ENCODE data around the gene CHAT. TPM values are rescaled to one million over a fixed set of nuclear protein-coding genes. Genes with fewer than 3 reads are reported as not detected.

CHAT gene
- total and polyA plus RNA-seq, 12 donors, result not detected

DNA sequence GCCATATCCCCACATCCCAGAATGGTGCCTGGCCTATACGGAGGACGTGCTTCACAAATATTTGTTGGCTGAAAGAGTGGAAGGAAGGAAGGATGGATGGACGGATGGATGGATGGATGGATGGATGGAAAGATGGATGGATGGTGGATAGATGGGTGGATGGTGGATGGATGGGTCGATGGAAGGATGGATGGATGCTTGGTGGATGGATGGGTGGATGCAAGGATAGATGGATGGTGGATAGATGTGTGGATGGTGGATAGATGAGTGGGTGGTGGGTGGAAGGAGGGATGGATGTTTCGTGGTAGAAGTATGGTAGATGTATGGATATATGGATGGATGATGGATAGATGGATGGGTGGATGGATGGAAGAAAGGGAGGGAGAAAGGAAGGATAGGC, 10.8 kb downstream of the CHAT start:
- Histone ChIP-seq H3K27me3 (peaks cover 0 to 26% (median 10%) of the 10 kb centered on the region in 7 donors), H3K27ac (no peak overlapping the region), H3K4me3 (no peak overlapping the region), H3K4me1 (no peaks in the 10 kb centered on the region), H3K36me3 (no peaks in the 10 kb centered on the region), H3K9me3 (no peaks in the 10 kb centered on the region)
- ATAC-seq, result no peak
- TF ChIP-seq, protein P1, sequence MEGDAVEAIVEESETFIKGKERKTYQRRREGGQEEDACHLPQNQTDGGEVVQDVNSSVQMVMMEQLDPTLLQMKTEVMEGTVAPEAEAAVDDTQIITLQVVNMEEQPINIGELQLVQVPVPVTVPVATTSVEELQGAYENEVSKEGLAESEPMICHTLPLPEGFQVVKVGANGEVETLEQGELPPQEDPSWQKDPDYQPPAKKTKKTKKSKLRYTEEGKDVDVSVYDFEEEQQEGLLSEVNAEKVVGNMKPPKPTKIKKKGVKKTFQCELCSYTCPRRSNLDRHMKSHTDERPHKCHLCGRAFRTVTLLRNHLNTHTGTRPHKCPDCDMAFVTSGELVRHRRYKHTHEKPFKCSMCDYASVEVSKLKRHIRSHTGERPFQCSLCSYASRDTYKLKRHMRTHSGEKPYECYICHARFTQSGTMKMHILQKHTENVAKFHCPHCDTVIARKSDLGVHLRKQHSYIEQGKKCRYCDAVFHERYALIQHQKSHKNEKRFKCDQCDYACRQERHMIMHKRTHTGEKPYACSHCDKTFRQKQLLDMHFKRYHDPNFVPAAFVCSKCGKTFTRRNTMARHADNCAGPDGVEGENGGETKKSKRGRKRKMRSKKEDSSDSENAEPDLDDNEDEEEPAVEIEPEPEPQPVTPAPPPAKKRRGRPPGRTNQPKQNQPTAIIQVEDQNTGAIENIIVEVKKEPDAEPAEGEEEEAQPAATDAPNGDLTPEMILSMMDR (IDR thresholded peaks at IDR 0.05), result no peak
- intact Hi-C loops (cut with DNase I), result no loop called here
- DNase-seq, result no peak
- 67 to 77% methylated on average over 5 of the region's 5 CpGs for WGBS, 2 donors

DNA sequence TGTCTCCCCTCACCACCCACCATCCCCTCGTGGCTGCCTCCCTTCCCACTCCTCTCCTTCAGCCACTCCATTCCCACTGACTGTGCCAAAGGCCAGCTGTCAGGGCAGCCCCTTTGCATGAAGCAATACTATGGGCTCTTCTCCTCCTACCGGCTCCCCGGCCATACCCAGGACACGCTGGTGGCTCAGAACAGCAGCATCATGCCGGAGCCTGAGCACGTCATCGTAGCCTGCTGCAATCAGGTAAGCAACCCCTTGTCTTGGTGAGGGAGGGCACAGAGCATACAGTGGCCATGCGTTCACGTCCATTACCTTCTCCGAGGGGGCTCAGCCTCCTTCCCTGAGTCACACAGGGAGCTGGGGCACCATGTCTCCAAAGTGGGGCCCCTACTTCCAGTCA, 11.6 kb downstream of the CHAT start:
- intact Hi-C loops (cut with DNase I), result no loop called here
- H3K27me3 ChIP-seq, result peaks cover 0 to 21% (median 3%) of the 10 kb centered on the region in 7 donors
- H3K4me1 ChIP-seq, result no peaks in the 10 kb centered on the region
- H3K27ac ChIP-seq, result no peak overlapping the region
- TF ChIP-seq, protein P1 (IDR thresholded peaks at IDR 0.05), result no peak
- no peak overlapping the region for H3K4me3 ChIP-seq
- H3K36me3 ChIP-seq, result no peaks in the 10 kb centered on the region
- WGBS, 2 donors, result 79 to 85% methylated on average over 10 of the region's 10 CpGs
- no peak for ATAC-seq
- no peaks in the 10 kb centered on the region for H3K9me3 ChIP-seq
- no peak for DNase-seq

DNA sequence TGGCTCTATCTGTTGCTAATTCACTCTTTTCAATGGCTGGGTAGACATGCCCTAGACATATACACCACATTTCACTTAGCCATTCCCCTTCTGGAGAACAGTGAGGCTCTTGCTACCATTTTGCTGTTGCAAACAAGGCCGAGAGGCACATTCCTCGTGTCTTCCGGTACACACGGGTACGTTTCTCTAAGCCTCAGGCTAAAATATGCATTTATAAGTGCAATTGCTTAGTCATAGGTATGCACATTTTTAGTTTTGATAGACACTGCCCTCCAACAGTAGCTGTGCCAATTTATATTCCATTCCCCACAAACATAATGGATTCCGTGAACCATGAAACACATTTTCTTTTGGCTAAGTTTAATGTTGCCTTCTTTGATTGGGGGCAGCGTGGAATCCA, 13.2 kb downstream of the CHAT start:
- Histone ChIP-seq H3K4me1 (no peaks in the 10 kb centered on the region), H3K27me3 (peaks cover 0 to 17% (median 0%) of the 10 kb centered on the region in 7 donors), H3K36me3 (no peaks in the 10 kb centered on the region), H3K27ac (no peak overlapping the region), H3K4me3 (no peak overlapping the region), H3K9me3 (no peaks in the 10 kb centered on the region)
- 92 to 93% methylated on average over 7 of the region's 7 CpGs for WGBS, 2 donors
- DNase-seq, result no peak
- intact Hi-C loops (cut with DNase I), result no loop called here
- TF ChIP-seq, protein P1 (IDR thresholded peaks at IDR 0.05), result no peak
- ATAC-seq, result no peak

DNA sequence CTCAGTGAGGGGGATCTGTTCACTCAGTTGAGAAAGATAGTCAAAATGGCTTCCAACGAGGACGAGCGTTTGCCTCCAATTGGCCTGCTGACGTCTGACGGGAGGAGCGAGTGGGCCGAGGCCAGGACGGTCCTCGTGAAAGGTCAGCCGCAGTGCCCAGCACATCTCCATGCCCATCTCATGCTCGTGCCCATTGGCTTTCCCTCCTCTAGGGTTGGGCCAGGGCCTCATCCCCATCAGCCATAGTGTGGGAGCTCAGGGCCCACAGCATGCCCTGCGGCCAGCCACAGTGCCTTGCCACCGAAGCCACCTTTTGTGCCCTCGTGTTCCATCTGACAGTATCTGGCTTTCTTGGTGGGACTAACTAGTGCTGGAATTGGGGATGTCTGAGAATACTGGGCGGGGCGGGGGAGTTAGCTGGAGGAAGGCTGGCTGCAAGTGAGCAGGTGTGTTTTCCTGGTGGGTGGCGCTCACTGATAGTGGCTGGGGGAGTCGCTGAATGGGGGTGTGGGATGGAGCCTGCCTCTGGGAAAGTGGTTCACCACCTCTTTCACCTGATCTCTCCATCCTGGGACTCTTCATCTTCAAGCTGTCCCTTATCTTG, 13.9 kb downstream of the CHAT start:
- intact Hi-C loops (cut with DNase I), result no loop called here
- no peak for ATAC-seq
- no peaks in the 10 kb centered on the region for H3K36me3 ChIP-seq
- H3K27me3 ChIP-seq, result peaks cover 0 to 20% (median 0%) of the 10 kb centered on the region in 7 donors
- TF ChIP-seq, protein P1 (IDR thresholded peaks at IDR 0.05), result no peak
- DNase-seq, result no peak
- 88 to 90% methylated on average over 18 of the region's 18 CpGs for WGBS, 2 donors
- no peak overlapping the region for H3K27ac ChIP-seq
- no peaks in the 10 kb centered on the region for H3K9me3 ChIP-seq
- H3K4me3 ChIP-seq, result no peak overlapping the region
- H3K4me1 ChIP-seq, result no peaks in the 10 kb centered on the region
